Peyer's patch (tissue), 4 donors: ENCODE measurements around the gene DAZAP2. TPM values are rescaled to one million over a fixed set of nuclear protein-coding genes. Genes with fewer than 3 reads are reported as not detected.
A peak's percentile ranks its signal among the peaks of the same experiment; 100 is the strongest.

Experiments
- DNase-seq, 3 donors: peaks; one replicate each; pipeline ENCODE4 v3.0.0-alpha.2; 2017 to 2019
- H3K27ac ChIP-seq, 4 donors: fragments of 200-600 bp; sonication (generic); one replicate each; pipeline ENCODE4 v1.5.1; 2016 to 2019
- H3K27me3 ChIP-seq, 2 donors: fragments of 200-600 bp; sonication (generic); one replicate each; pipeline ENCODE4 v1.5.1; 2019
- H3K36me3 ChIP-seq, 3 donors: fragments of 200-600 bp; sonication (generic); one replicate each; pipeline ENCODE4 v1.5.1; 2016 to 2019
- H3K4me1 ChIP-seq, 4 donors: fragments of 200-600 bp; sonication (generic); one replicate each; pipeline ENCODE4 v1.5.1; 2016 to 2019
- H3K4me3 ChIP-seq, 4 donors: fragments of 200-600 bp; sonication (generic); 1 replicate in 3 of 4; 2 replicates in 1 of 4; pipeline ENCODE4 v1.5.1; 2016 to 2019; ENCODE audit warnings: mild to moderate bottlenecking in 1 of 4
- H3K9me3 ChIP-seq, 4 donors: fragments of 200-600 bp; sonication (generic); one replicate each; pipeline ENCODE4 v1.5.1; 2016 to 2019; ENCODE audit warnings: mild to moderate bottlenecking in 1 of 4
- POLR2A ChIP-seq, 2 donors: fragments of 450-650 bp; IDR thresholded peaks; one replicate each; pipeline ENCODE4 v1.5.1; 2017; ENCODE audit warnings: antibody characterized with exemption in 2 of 2, mild to moderate bottlenecking in 2 of 2, moderate library complexity in 2 of 2
- total RNA-seq, 4 donors: library from RNA; depleted of rRNA; stranded (reverse); fragments of >200 nt; gene quantifications; one replicate each; pipeline ENCODE4 v1.1.0, GENCODE V29; 2016
- TF ChIP-seq, protein P1 (sequence below), 6 experiments: fragments of 450-650 bp in 4 of 6; fragments of 200-600 bp in 2 of 6; sonication (generic) in 1 of 6; IDR thresholded peaks; one replicate each; pipeline ENCODE4 v1.5.1; 2017 to 2019; ENCODE audit warnings: antibody characterized with exemption in 6 of 6, mild to moderate bottlenecking in 3 of 6, moderate library complexity in 1 of 6

Gene DAZAP2
- 100 to 1,000 TPM; 220 to 372 (median 284) TPM for total RNA-seq

DNA sequence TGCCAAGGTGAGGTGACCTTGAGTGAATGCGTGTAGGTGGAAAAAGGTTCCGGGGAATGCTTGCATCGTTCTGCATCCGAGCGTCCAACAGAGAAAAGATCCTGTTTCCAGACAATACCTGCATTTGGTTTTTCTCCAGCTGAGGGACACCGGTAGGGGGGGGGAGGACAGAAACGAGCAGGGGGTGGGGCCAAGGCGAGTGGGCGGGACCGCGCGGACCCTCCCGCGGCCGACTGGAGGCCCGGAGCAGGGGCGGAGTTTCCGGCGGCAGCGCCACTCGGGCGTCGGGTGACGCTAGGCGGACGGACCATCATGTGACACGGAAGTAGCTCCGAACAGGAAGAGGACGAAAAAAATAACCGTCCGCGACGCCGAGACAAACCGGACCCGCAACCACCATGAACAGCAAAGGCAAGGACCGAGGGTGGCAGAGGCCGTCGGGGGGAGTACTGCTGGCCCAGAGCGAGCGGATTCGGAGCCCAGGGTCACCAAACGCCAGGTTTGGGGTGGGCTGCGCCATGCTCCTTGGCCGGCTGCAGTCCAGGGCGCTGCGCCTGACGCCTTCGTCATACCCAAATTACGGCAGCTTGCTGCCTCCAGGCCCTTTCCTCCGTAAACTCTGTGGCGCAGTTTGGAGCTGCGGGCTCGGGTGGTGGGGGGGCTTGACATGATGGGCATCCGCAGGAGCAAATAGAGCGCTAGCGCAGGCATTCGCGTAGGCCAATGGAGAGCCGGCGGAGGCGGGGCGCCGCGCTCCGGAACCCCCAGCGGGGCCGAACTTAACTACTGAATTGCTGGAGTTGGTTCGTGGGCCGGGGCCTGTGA, at the start of gene DAZAP2:
DAZAP2 (plus strand) TSS at position 317 of the 825 bp plus-strand sequence; CDS start at position 399, 82 bp downstream.
- Histone ChIP-seq H3K9me3 (no peaks in the 10 kb centered on the region), H3K4me1 (peaks cover 0 to 22% (median 0%) of the 10 kb centered on the region in 4 donors), H3K27me3 (no peaks in the 10 kb centered on the region), H3K4me3 (peak within 1 kb of the TSS; percentile 83 to 100 (median 93)), H3K36me3 (peaks cover 0 to 35% (median 0%) of the 10 kb centered on the region in 3 donors), H3K27ac (peak within 1 kb of the TSS; percentile 99 to 100 (median 100))
- DNase-seq, result peak; percentile 97 to 99 (median 98)
- TF ChIP-seq, protein P1, sequence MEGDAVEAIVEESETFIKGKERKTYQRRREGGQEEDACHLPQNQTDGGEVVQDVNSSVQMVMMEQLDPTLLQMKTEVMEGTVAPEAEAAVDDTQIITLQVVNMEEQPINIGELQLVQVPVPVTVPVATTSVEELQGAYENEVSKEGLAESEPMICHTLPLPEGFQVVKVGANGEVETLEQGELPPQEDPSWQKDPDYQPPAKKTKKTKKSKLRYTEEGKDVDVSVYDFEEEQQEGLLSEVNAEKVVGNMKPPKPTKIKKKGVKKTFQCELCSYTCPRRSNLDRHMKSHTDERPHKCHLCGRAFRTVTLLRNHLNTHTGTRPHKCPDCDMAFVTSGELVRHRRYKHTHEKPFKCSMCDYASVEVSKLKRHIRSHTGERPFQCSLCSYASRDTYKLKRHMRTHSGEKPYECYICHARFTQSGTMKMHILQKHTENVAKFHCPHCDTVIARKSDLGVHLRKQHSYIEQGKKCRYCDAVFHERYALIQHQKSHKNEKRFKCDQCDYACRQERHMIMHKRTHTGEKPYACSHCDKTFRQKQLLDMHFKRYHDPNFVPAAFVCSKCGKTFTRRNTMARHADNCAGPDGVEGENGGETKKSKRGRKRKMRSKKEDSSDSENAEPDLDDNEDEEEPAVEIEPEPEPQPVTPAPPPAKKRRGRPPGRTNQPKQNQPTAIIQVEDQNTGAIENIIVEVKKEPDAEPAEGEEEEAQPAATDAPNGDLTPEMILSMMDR (IDR thresholded peaks at IDR 0.05), result peak in 3 of 6 experiments; percentile 21 to 47 (median 29)
- peak; percentile 92 to 95 for TF ChIP-seq POLR2A (IDR thresholded peaks at IDR 0.05)

- Histone ChIP-seq H3K4me3 (no peak overlapping the region), H3K27ac (no peak overlapping the region), H3K4me1 (peaks cover 0 to 7% (median 0%) of the 10 kb centered on the region in 4 donors), H3K36me3 (peaks cover 0 to 8% (median 0%) of the 10 kb centered on the region in 3 donors), H3K9me3 (no peaks in the 10 kb centered on the region), H3K27me3 (no peaks in the 10 kb centered on the region)
- no peak for DNase-seq
- TF ChIP-seq, protein P1 (IDR thresholded peaks at IDR 0.05), result no peak
- TF ChIP-seq POLR2A (IDR thresholded peaks at IDR 0.05), result no peak
These were observed 48.8 kb upstream of the DAZAP2 start for GRCh38 chr12:51189790-51190355.

DNA sequence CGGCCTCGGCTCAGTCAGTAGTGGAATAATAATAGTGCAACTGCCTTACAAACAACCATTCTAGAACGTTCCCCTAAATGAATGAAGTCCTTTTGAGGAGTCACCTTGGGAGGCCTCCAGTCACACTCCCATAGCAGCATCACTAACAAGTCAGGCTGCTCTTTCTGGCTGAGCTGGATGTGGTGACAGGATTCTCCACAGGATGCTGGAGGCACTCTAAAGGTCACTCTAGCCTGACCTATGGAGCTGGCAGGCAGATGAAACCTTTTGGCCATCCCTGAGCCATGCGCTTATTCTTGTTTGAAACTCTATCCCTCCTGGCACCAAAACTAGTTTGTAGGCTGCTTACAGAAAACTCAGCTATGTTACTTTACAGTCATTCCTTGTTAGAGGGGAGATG, 47.8 kb upstream of the DAZAP2 start:
- H3K27me3 ChIP-seq, result no peaks in the 10 kb centered on the region
- DNase-seq, result no peak
- H3K4me1 ChIP-seq, result peaks cover 0 to 7% (median 0%) of the 10 kb centered on the region in 4 donors
- H3K36me3 ChIP-seq, result peaks cover 0 to 8% (median 0%) of the 10 kb centered on the region in 3 donors
- no peak overlapping the region for H3K4me3 ChIP-seq
- no peak overlapping the region for H3K27ac ChIP-seq
- TF ChIP-seq, protein P1 (IDR thresholded peaks at IDR 0.05), result no peak
- no peak for TF ChIP-seq POLR2A (IDR thresholded peaks at IDR 0.05)
- H3K9me3 ChIP-seq, result no peaks in the 10 kb centered on the region

DNA sequence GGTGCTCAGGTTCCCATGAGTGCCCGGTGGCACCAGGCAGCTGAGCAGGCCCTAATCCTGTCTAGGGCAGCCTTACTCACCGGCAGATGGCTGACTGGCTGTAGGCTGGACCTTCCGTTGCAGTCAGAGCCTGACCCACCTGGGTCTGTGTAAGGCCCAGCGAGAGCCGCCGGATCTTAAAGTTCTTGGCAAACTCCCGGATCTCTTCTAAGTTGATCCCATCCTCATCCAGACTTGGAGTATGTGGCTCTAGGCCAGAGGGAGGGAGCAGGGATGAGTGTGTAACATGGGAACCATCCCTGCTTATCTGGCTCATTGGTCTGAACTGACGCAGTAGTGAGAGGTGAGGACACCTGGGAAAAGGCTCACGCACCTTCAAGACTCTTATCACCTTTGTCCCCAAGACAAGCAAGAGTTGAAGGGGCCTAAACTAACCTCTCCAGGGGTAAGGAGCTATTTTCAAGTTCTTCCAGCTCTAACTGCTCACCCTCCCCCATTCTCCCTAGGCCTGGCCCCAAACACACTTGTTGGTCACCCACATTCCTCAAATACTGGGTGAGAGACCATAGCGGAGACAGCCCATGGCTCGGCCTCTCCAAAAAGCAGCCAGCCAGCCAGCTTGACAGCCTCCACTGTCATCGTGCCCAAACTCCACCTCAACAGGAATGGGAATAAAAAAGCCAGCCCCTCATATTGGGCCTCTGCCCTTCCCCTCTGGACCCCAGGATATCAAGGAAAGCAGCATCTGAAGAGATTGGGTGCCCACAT, 46.9 kb upstream of the DAZAP2 start:
- no peak for DNase-seq

DNA sequence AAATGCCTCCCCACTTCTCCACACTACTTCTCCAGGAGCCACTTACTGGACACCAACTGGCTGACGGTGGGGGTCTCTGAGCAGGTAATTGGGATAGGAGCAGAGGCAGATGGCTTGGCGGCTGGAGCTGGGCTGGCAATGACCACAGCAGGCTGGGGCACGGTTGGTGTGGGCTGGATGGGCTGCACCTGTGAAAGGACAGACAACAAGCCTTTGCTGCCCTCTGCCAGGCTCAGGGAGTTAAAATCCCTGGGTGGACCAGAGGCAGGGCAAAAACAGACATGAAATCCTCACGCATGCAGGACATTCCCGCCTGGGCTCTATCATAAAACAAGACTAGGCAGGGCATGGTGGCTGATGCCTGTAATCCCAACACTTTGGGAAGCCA, 46.3 kb upstream of the DAZAP2 start:
- no peak overlapping the region for H3K27ac ChIP-seq
- peaks cover 0 to under 1% (median 0%) of the 10 kb centered on the region in 4 donors for H3K4me1 ChIP-seq
- no peak for DNase-seq
- H3K9me3 ChIP-seq, result no peaks in the 10 kb centered on the region
- peaks cover 0 to 8% (median 0%) of the 10 kb centered on the region in 3 donors for H3K36me3 ChIP-seq
- H3K27me3 ChIP-seq, result no peaks in the 10 kb centered on the region
- TF ChIP-seq POLR2A (IDR thresholded peaks at IDR 0.05), result no peak
- TF ChIP-seq, protein P1 (IDR thresholded peaks at IDR 0.05), result no peak
- no peak overlapping the region for H3K4me3 ChIP-seq

More for the DNA sequence above, 46.9 kb upstream of the DAZAP2 start:
- H3K4me3 ChIP-seq, result no peak overlapping the region
- no peak overlapping the region for H3K27ac ChIP-seq
- TF ChIP-seq, protein P1 (IDR thresholded peaks at IDR 0.05), result no peak
- no peak for TF ChIP-seq POLR2A (IDR thresholded peaks at IDR 0.05)
- peaks cover 0 to 8% (median 0%) of the 10 kb centered on the region in 3 donors for H3K36me3 ChIP-seq
- no peaks in the 10 kb centered on the region for H3K9me3 ChIP-seq
- H3K4me1 ChIP-seq, result peaks cover 0 to 6% (median 0%) of the 10 kb centered on the region in 4 donors
- H3K27me3 ChIP-seq, result no peaks in the 10 kb centered on the region
